Spleen (tissue), 11 donors: ENCODE results near the gene HES4. TPM values are rescaled to one million over a fixed set of nuclear protein-coding genes. Genes with fewer than 3 reads are reported as not detected.

ENCODE experiments used
- DNase-seq: peaks from one replicate; pipeline ENCODE4 v3.0.0-alpha.2; 2020
- H3K27ac ChIP-seq, 8 donors: fragments of 200-600 bp; sonication (generic) in 7 of 8; 1 replicate in 4 of 8; 2 replicates in 4 of 8; pipeline versions ENCODE4 v1.5.0 to v1.8.0; 2016 to 2021; ENCODE audit warnings: inconsistent platforms in 4 of 8, mild to moderate bottlenecking in 4 of 8, moderate library complexity in 1 of 8
- H3K27me3 ChIP-seq, 7 donors: fragments of 200-600 bp; sonication (generic) in 6 of 7; replicated peaks in 1 of 7; 1 replicate in 4 of 7; 2 replicates in 3 of 7; pipeline versions ENCODE4 v1.5.0 to v1.8.0; 2016 to 2021; ENCODE audit warnings: inconsistent platforms in 3 of 7, mild to moderate bottlenecking in 1 of 7
- H3K36me3 ChIP-seq, 6 donors: fragments of 200-600 bp; sonication (generic) in 5 of 6; 1 replicate in 4 of 6; 2 replicates in 2 of 6; pipeline versions ENCODE4 v1.5.0 to v1.8.0; 2016 to 2021; ENCODE audit warnings: inconsistent platforms in 2 of 6
- H3K4me1 ChIP-seq, 6 donors: fragments of 200-600 bp; sonication (generic) in 5 of 6; 1 replicate in 3 of 6; 2 replicates in 3 of 6; pipeline versions ENCODE4 v1.5.0 to v1.8.0; 2016 to 2021; ENCODE audit warnings: inconsistent platforms in 3 of 6
- H3K4me3 ChIP-seq, 8 donors: fragments of 200-600 bp; sonication (generic) in 7 of 8; 1 replicate in 4 of 8; 2 replicates in 4 of 8; pipeline versions ENCODE4 v1.5.0 to v1.8.0; 2016 to 2021; ENCODE audit warnings: inconsistent platforms in 4 of 8, mild to moderate bottlenecking in 4 of 8, moderate library complexity in 2 of 8
- H3K9me3 ChIP-seq, 8 donors: fragments of 200-600 bp; sonication (generic) in 7 of 8; 1 replicate in 4 of 8; 2 replicates in 4 of 8; pipeline versions ENCODE4 v1.5.0 to v1.8.0; 2016 to 2021; ENCODE audit warnings: inconsistent platforms in 4 of 8
- POLR2A ChIP-seq, 3 donors: fragments of 450-650 bp; IDR thresholded peaks; one replicate each; pipeline ENCODE4 v1.5.1; 2017; ENCODE audit warnings: antibody characterized with exemption in 3 of 3, mild to moderate bottlenecking in 1 of 3
- POLR2AphosphoS5 ChIP-seq, 3 donors: sonication (generic); formaldehyde crosslinking; IDR thresholded peaks; one replicate each; pipeline ENCODE4 v1.5.1; 2017; ENCODE audit warnings: antibody characterized with exemption in 3 of 3
- WGBS, 5 donors: extraction: QIAGEN DNeasy Blood & Tissue Kit in 3 of 5; methylation state at CpG; one replicate each; pipeline versions ENCODE4 v1.1.5 to v1.1.7; 2013 to 2018; 5-methylcytosine and 5-hydroxymethylcytosine counted together
- intact Hi-C: fragments of 100-400 bp; cut with DNase I; formaldehyde crosslinking; loops from one replicate; pipeline ENCODE4 v1.15.0; 2023; ENCODE audit warnings: low total_unique reads
- polyA plus RNA-seq, 3 donors: library from polyadenylated mRNA; stranded (reverse); fragments of 200-250 nt; gene quantifications; one replicate each; pipeline ENCODE4 v1.2.1, GENCODE V29; 2013
- total RNA-seq, 7 donors: library from RNA; depleted of rRNA in 3 of 7; stranded (reverse); fragments of >200 nt in 3 of 7; fragmentation: NEBNext Ultra II Directional in 4 of 7; extraction: Animal tissue kit (Norgen Biotek cat#: 25700) in 4 of 7; gene quantifications; one replicate each; pipeline versions ENCODE4 v1.1.0 to v1.2.1, GENCODE V29; 2016 to 2021
- TF ChIP-seq, protein P1 (sequence below), 11 experiments: fragments of 200-600 bp in 7 of 11; fragments of 450-650 bp in 4 of 11; sonication (generic) in 4 of 11; IDR thresholded peaks in 8 of 11; conservative IDR thresholded peaks in 3 of 11; 1 replicate in 7 of 11; 2 replicates in 4 of 11; pipeline versions ENCODE4 v1.4.0 to v1.8.0; 2016 to 2021; ENCODE audit warnings: antibody characterized with exemption in 11 of 11, inconsistent platforms in 4 of 11, mild to moderate bottlenecking in 1 of 11
- donor health status: healthy with polysubstance abuse.
- donor health status: DM: no; HTN: no; CAD: no; lungs with moderate emphysema.
- donor health status: DM: no; HTN: no; CAD: no.
- donor health status: Bipolar disorder and iron deficiency.
- donor health status: healthy.
- donor health status: DM: no; HTN: no; CAD: no.
- donor health status: DM: yes; HTN: yes; CAD: no.

HES4 gene
- total and polyA plus RNA-seq, 10 donors, result 3.8 to 64.3 (median 20.6) TPM

DNA sequence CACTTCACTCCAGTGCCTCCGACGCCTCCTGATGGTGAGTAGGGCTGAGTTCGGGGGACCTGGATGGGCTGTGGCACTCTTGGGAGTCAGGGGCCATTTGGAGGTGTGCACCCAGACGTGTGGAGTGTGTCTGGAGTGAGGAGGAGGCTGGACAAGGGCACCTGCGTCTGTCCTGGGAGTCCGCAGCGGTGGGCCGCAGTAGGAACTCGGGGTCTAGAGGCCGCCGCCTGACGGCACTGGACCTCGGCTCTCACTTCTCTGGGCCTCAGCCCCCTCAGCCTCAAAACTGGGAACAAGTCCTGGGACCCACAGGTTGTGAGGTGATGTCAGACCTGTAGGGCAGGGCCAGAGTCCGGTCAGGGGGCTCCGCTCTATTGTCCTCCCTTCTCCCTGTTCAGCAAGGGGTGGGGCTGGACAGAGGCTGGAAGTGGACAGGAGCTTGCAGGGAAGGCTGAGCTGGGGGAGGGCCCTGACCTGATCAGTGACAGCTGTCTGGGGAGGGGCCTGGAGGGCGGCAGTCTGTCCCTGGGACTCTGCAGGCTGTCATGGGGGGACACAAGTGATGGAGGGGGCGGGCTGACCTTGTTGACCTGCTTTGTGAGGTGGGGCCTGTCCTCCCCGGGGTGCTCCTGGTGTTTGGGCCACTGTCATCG lies 35.5 kb upstream of the HES4 start:
- Histone ChIP-seq H3K4me1 (peaks cover 15 to 65% (median 44%) of the 10 kb centered on the region in 6 donors), H3K9me3 (no peaks in the 10 kb centered on the region), H3K4me3 (no peak overlapping the region), H3K27ac (no peak overlapping the region), H3K36me3 (no peaks in the 10 kb centered on the region), H3K27me3 (peaks cover 7 to 93% (median 50%) of the 10 kb centered on the region in 7 donors)
- 82 to 87% (median 85%) methylated on average over 7 to 19 of the region's 19 CpGs for WGBS, 5 donors
- intact Hi-C loops, result no loop called here
- no peak for TF ChIP-seq POLR2AphosphoS5 (IDR thresholded peaks at IDR 0.05)
- TF ChIP-seq, protein P1, sequence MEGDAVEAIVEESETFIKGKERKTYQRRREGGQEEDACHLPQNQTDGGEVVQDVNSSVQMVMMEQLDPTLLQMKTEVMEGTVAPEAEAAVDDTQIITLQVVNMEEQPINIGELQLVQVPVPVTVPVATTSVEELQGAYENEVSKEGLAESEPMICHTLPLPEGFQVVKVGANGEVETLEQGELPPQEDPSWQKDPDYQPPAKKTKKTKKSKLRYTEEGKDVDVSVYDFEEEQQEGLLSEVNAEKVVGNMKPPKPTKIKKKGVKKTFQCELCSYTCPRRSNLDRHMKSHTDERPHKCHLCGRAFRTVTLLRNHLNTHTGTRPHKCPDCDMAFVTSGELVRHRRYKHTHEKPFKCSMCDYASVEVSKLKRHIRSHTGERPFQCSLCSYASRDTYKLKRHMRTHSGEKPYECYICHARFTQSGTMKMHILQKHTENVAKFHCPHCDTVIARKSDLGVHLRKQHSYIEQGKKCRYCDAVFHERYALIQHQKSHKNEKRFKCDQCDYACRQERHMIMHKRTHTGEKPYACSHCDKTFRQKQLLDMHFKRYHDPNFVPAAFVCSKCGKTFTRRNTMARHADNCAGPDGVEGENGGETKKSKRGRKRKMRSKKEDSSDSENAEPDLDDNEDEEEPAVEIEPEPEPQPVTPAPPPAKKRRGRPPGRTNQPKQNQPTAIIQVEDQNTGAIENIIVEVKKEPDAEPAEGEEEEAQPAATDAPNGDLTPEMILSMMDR (IDR thresholded peaks at IDR 0.05 in 8 of 11, conservative IDR thresholded peaks at IDR 0.05 in 3 of 11), result no peak
- TF ChIP-seq POLR2A (IDR thresholded peaks at IDR 0.05), result no peak
- DNase-seq, result no peak

DNA sequence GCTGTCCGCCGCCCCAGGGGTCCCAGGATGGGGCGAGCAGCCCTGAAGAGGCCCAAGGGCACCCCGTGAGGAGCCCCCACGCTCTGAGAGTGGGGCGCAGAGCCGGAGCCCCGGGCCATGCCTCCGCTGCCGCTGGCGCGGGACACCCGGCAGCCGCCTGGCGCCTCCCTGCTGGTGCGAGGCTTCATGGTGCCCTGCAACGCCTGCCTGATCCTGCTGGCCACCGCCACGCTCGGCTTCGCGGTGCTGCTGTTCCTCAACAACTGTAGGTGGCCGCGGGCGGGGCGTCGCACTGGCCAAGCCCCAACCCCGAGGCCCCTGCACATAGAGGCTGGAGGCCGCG lies 34.5 kb upstream of the HES4 start:
- no peak for DNase-seq
- TF ChIP-seq, protein P1 (IDR thresholded peaks at IDR 0.05 in 8 of 11, conservative IDR thresholded peaks at IDR 0.05 in 3 of 11), result no peak
- TF ChIP-seq POLR2AphosphoS5 (IDR thresholded peaks at IDR 0.05), result no peak
- no peak for TF ChIP-seq POLR2A (IDR thresholded peaks at IDR 0.05)

DNA sequence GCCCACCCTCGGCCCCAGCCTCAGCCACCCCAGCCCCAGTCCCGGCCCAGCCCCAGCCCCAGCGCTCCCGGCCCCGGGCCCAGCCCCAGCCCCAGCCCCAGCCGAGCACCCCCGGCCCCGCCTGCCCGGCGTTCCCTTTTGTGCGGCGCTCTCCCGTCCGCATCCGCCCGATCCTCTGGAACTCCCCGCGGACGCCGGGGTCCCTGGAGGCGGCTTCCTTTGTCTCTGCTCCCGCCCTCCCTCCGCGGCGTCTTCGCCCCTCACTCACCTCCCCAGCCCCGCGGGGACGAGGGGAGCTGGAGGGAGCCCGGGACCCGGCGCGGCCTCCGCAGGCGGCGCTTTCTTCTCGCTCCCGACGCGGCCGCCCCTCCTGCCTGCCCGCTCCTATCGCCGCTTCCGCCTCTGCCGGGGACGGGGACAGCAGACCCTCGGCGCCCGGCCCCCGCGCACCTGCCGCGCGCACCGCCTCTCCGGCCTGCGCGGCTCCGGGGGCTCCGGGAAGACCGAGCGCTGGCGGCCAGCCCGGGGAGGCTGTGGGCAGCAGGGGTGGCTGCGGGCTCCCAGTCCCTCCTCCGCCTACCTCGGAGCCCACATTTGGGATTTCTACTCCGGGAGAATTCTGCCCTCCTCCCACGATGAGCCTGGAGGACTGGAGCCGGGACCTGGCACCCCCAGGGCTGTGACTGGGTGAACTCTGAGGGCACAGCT lies 34.0 kb upstream of the HES4 start:
- no peak overlapping the region for H3K27ac ChIP-seq
- peaks cover 7 to 78% (median 40%) of the 10 kb centered on the region in 7 donors for H3K27me3 ChIP-seq
- intact Hi-C loops, result no loop called here
- no peaks in the 10 kb centered on the region for H3K9me3 ChIP-seq
- WGBS, 5 donors, result 6 to 34% (median 14%) methylated on average over 28 to 71 of the region's 71 CpGs
- no peaks in the 10 kb centered on the region for H3K36me3 ChIP-seq
- H3K4me1 ChIP-seq, result peaks cover 4 to 50% (median 29%) of the 10 kb centered on the region in 6 donors
- TF ChIP-seq POLR2A (IDR thresholded peaks at IDR 0.05), result no peak
- no peak for TF ChIP-seq POLR2AphosphoS5 (IDR thresholded peaks at IDR 0.05)
- TF ChIP-seq, protein P1 (IDR thresholded peaks at IDR 0.05 in 8 of 11, conservative IDR thresholded peaks at IDR 0.05 in 3 of 11), result no peak
- peak overlapping the region in 6 of 8 donors; percentile 3 to 73 (median 47) for H3K4me3 ChIP-seq
- DNase-seq, result no peak

More for the DNA sequence above, 34.5 kb upstream of the HES4 start:
- intact Hi-C loops, result no loop called here
- 42 to 61% (median 56%) methylated on average over 20 to 30 of the region's 30 CpGs for WGBS, 5 donors
- H3K27me3 ChIP-seq, result peaks cover 7 to 83% (median 40%) of the 10 kb centered on the region in 7 donors
- no peaks in the 10 kb centered on the region for H3K36me3 ChIP-seq
- H3K9me3 ChIP-seq, result no peaks in the 10 kb centered on the region
- H3K27ac ChIP-seq, result no peak overlapping the region
- peaks cover 5 to 55% (median 34%) of the 10 kb centered on the region in 6 donors for H3K4me1 ChIP-seq
- peak overlapping the region in 2 of 8 donors; percentile 3 to 73 for H3K4me3 ChIP-seq

DNA sequence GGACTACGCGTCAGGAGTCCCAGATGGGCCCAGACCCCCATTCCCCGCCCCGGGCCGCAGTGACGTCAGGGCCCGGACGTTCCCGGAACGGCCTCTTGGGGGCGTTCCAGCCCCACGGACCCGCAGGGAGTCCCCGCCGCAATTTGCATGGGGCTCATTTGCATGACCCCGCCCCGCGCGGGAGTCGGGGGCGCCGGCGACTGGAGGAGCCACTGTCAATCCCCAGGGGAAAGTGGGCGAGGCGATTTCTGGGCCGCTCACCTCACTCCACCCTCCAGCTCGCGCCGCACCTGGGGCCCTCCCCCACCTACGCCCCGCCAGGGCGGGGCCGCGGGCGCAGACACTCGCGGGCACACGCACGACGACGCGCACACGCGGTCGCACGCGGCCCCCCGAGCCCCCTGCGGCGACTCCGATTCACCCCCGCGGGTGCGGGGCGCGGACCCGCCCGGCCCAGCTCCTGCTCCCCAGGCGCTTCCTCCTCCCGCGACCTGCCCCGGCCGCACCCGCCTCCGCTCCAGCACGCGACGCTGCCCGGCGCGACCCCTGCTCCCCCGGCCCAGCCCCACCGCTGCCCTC lies 33.2 kb upstream of the HES4 start:
- intact Hi-C loops, result no loop called here
- 0 to 4% (median 2%) methylated on average over 40 to 73 of the region's 73 CpGs for WGBS, 5 donors
- peak; percentile 96 for DNase-seq
- peaks cover 7 to 70% (median 34%) of the 10 kb centered on the region in 7 donors for H3K27me3 ChIP-seq
- no peaks in the 10 kb centered on the region for H3K9me3 ChIP-seq
- peak in 2 of 3 donors; percentile 46 to 65 for TF ChIP-seq POLR2AphosphoS5 (IDR thresholded peaks at IDR 0.05)
- TF ChIP-seq POLR2A (IDR thresholded peaks at IDR 0.05), result no peak
- TF ChIP-seq, protein P1 (IDR thresholded peaks at IDR 0.05 in 8 of 11, conservative IDR thresholded peaks at IDR 0.05 in 3 of 11), result peak; percentile 76 to 91 (median 85)
- peak overlapping the region; percentile 19 to 73 (median 45) for H3K4me3 ChIP-seq
- H3K36me3 ChIP-seq, result no peaks in the 10 kb centered on the region
- no peak overlapping the region for H3K27ac ChIP-seq
- H3K4me1 ChIP-seq, result peaks cover 4 to 42% (median 24%) of the 10 kb centered on the region in 6 donors
